Esophagus squamous epithelium (tissue), 5 donors: ENCODE measurements around the gene TNFSF4. TPM values are rescaled to one million over a fixed set of nuclear protein-coding genes. Genes with fewer than 3 reads are reported as not detected.

Experiments
- DNase-seq: peaks from one replicate; lab custom pipeline; 2025; lab: John Stamatoyannopoulos, UW
- H3K27ac ChIP-seq, 4 donors: fragments of 200-600 bp; sonication (generic); one replicate each; pipeline ENCODE4 v1.5.1; 2016 to 2019; ENCODE audit warnings: mild to moderate bottlenecking in 1 of 4
- H3K27me3 ChIP-seq, 4 donors: fragments of 200-600 bp; sonication (generic); 1 replicate in 3 of 4; 2 replicates in 1 of 4; pipeline versions ENCODE4 v1.5.1 to v1.6.0; 2017 to 2021; ENCODE audit warnings: antibody characterized with exemption in 1 of 4
- H3K36me3 ChIP-seq, 3 donors: fragments of 200-600 bp; sonication (generic); one replicate each; pipeline ENCODE4 v1.5.1; 2016 to 2019
- H3K4me1 ChIP-seq, 3 donors: fragments of 200-600 bp; sonication (generic); one replicate each; pipeline ENCODE4 v1.5.1; 2017 to 2019
- H3K4me3 ChIP-seq, 4 donors: fragments of 200-600 bp; sonication (generic); 1 replicate in 3 of 4; 2 replicates in 1 of 4; pipeline ENCODE4 v1.5.1; 2016 to 2019; ENCODE audit warnings: mild to moderate bottlenecking in 2 of 4, moderate library complexity in 1 of 4
- H3K9me3 ChIP-seq, 3 donors: fragments of 200-600 bp; sonication (generic); one replicate each; pipeline ENCODE4 v1.5.1; 2016 to 2019
- POLR2A ChIP-seq, 4 donors: fragments of 450-650 bp; IDR thresholded peaks; one replicate each; pipeline ENCODE4 v1.6.1; 2017; ENCODE audit warnings: antibody characterized with exemption in 4 of 4, mild to moderate bottlenecking in 4 of 4, moderate library complexity in 3 of 4
- WGBS, 2 donors: methylation state at CpG; one replicate each; pipeline ENCODE4 v1.1.5; 2018; 5-methylcytosine and 5-hydroxymethylcytosine counted together
- intact Hi-C: fragments of 100-400 bp; cut with DNase I; formaldehyde crosslinking; loops from one replicate; pipeline ENCODE4 v1.15.0; 2022
- total RNA-seq, 4 donors: library from RNA; depleted of rRNA; stranded (reverse); fragments of >200 nt; gene quantifications; one replicate each; pipeline ENCODE4 v1.1.0, GENCODE V29; 2016
- TF ChIP-seq, protein P1 (sequence below), 6 experiments: fragments of 450-650 bp in 4 of 6; fragments of 200-600 bp in 2 of 6; sonication (generic) in 2 of 6; IDR thresholded peaks; one replicate each; pipeline ENCODE4 v1.5.1; 2016 to 2019; ENCODE audit warnings: antibody characterized with exemption in 6 of 6, mild to moderate bottlenecking in 4 of 6, moderate library complexity in 4 of 6
- donor health status: DM: yes; HTN: yes; CAD: no.

TNFSF4 gene
- total RNA-seq, 4 donors from 2014 or later = 0.09 to 0.57 TPM; not detected in 2

DNA sequence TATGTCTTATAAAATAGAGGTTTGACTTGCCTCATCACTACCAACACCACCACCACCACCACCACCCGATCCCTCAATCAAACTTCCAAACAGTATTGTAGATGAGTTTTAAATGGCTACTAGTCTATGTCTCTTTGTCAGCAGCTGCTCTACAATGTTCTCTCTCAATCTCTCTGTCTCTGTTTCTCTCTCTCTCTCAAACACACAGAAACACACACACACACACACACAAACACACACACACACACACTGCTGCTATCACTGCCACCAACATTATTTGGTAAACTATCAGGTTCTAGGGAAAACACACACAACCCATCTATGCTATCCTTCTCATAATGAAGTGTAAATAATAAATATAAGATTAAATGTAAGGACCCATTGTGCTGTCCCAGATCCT, 2.4 kb downstream of the TNFSF4 start:
- H3K9me3 ChIP-seq = no peaks in the 10 kb centered on the region
- no peaks in the 10 kb centered on the region for H3K27me3 ChIP-seq
- no peak for TF ChIP-seq POLR2A (IDR thresholded peaks at IDR 0.05)
- TF ChIP-seq, protein P1, sequence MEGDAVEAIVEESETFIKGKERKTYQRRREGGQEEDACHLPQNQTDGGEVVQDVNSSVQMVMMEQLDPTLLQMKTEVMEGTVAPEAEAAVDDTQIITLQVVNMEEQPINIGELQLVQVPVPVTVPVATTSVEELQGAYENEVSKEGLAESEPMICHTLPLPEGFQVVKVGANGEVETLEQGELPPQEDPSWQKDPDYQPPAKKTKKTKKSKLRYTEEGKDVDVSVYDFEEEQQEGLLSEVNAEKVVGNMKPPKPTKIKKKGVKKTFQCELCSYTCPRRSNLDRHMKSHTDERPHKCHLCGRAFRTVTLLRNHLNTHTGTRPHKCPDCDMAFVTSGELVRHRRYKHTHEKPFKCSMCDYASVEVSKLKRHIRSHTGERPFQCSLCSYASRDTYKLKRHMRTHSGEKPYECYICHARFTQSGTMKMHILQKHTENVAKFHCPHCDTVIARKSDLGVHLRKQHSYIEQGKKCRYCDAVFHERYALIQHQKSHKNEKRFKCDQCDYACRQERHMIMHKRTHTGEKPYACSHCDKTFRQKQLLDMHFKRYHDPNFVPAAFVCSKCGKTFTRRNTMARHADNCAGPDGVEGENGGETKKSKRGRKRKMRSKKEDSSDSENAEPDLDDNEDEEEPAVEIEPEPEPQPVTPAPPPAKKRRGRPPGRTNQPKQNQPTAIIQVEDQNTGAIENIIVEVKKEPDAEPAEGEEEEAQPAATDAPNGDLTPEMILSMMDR (IDR thresholded peaks at IDR 0.05) = no peak
- WGBS, 2 donors = 74 to 76% methylated on average over 1 of the region's 1 CpG
- H3K27ac ChIP-seq = peak overlapping the region in 1 of 4 donors; percentile 5
- no peaks in the 10 kb centered on the region for H3K36me3 ChIP-seq
- DNase-seq = no peak
- H3K4me3 ChIP-seq = no peak overlapping the region
- peaks cover 0 to 39% (median 5%) of the 10 kb centered on the region in 3 donors for H3K4me1 ChIP-seq
- intact Hi-C loops = loop anchor here (5.0 kb wide), 2 partner anchors 377 to 457 kb away; no protein-coding TSS in a partner anchor

DNA sequence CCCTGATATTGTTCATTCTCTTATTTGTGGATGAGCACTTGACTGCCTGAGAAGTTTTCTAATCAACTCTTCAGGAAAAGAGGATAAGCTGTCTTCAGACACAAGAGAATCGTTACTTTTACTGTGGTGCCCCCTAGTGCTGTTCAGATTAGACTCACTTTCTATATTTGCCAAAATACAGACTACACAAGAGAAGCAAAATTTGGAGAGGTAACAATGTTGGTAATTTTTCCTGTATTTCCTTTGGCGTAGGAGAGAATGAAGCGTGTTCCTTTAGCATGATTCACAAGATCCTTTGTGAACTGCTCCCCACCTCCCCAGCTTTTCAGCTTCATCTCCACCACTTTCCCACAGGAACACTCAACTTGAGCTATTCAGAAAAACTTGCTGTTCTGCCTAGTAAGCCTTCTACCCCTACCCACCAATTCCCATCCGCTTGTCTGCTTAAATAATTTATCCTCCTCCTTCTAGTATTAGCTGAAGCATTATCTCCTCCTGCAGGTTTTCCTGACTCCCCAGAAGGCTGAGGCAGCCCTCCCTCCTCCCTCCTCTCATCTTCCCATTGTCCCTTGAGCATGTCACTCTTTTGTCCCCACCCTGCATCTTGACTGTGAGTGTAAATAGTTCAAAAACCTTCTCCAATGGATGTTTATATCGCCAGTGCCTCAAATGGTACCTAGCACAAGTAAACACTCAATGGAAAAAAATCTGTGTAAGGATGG, 4.5 kb downstream of the TNFSF4 start:
- intact Hi-C loops = loop anchor here (5.0 kb wide), 1 partner anchor 375 kb away; no protein-coding TSS in a partner anchor
- H3K27ac ChIP-seq = no peak overlapping the region
- H3K9me3 ChIP-seq = no peaks in the 10 kb centered on the region
- 22 to 30% methylated on average over 5 of the region's 5 CpGs for whole genome bisulfite sequencing, 2 donors
- TF ChIP-seq, protein P1 (IDR thresholded peaks at IDR 0.05) = peak; percentile 47 to 83 (median 66)
- TF ChIP-seq POLR2A (IDR thresholded peaks at IDR 0.05) = no peak
- no peaks in the 10 kb centered on the region for H3K36me3 ChIP-seq
- no peak for DNase-seq
- H3K4me1 ChIP-seq = peaks cover 0 to 37% (median 5%) of the 10 kb centered on the region in 3 donors
- no peaks in the 10 kb centered on the region for H3K27me3 ChIP-seq
- no peak overlapping the region for H3K4me3 ChIP-seq

DNA sequence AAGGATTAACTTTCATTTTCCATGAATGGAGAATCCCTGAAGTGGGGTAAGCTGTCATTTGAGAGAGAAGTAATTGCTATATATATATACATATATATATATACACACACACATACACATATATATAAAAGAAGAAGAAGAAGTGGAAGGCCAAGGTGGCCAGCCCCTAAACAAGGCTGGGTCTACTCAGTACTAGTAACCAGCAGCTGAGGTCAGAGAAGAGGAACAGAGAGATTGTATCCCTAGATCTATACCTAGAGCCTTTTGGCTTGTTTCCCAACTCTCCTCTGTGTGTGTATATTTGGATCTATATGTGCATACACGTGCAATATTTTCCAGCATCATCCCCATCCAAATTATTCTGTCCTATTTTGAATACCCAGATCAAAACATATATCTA, 5.2 kb downstream of the TNFSF4 start:
- no peaks in the 10 kb centered on the region for H3K27me3 ChIP-seq
- H3K4me3 ChIP-seq = no peak overlapping the region
- H3K36me3 ChIP-seq = no peaks in the 10 kb centered on the region
- H3K4me1 ChIP-seq = peaks cover 0 to 31% (median 5%) of the 10 kb centered on the region in 3 donors
- no peak overlapping the region for H3K27ac ChIP-seq
- 64 to 69% methylated on average over 1 of the region's 1 CpG for WGBS, 2 donors
- intact Hi-C loops = loop anchor here (5.0 kb wide), 1 partner anchor 375 kb away; no protein-coding TSS in a partner anchor
- TF ChIP-seq, protein P1 (IDR thresholded peaks at IDR 0.05) = no peak
- no peak for TF ChIP-seq POLR2A (IDR thresholded peaks at IDR 0.05)
- DNase-seq = no peak
- H3K9me3 ChIP-seq = no peaks in the 10 kb centered on the region

DNA sequence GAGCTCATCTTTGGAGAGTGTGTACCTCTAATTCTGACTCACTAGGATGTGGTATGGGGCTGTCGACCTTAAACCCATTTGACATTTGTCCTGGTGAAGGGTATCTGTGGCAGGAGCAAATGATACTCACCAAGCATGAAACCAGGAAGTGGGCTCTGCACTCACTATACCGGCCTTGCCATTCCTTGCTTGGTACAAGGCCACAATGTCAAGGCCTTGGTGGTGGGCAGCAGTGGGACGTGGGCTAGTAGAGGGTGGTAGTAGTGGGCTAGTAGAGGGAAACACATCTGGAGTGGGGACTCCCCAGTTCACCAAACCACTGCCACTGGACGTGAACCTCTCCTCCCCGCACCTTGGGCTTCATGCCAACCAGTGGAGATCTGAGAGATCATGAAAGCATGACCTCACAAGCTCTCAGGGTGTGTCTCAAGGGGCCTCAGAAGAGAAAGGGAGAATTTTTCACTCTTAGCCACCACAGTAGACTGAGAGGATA, 11.5 kb downstream of the TNFSF4 start:
- no peak for DNase-seq
- TF ChIP-seq, protein P1 (IDR thresholded peaks at IDR 0.05) = no peak
- no peak for TF ChIP-seq POLR2A (IDR thresholded peaks at IDR 0.05)
- Histone ChIP-seq H3K27me3 (no peaks in the 10 kb centered on the region), H3K36me3 (no peaks in the 10 kb centered on the region), H3K9me3 (no peaks in the 10 kb centered on the region), H3K4me3 (no peak overlapping the region), H3K27ac (no peak overlapping the region), H3K4me1 (peaks cover 6 to 18% (median 8%) of the 10 kb centered on the region in 3 donors)
- 55 to 77% methylated on average over 5 of the region's 5 CpGs for WGBS, 2 donors
- intact Hi-C loops = no loop called here

DNA sequence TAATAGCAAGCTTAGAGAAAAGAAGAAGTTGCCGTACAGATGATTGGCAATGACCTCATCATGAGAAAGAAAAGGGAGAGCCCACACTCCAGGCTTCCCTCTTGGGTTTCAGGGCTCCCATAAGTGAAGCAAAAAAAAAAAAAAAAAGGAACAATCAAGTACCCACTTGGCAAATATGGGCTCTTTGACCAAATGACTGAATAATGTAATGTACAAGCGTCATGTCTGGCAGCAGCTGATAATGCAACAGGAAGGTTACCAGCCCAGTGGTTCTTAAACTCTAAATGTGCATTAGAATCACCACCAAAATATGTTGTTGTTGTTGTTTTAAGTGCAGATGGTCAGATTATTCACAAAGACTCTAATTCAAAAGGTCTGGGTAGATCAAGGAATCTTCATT, 13.5 kb downstream of the TNFSF4 start:
- H3K27me3 ChIP-seq = no peaks in the 10 kb centered on the region
- no peak overlapping the region for H3K27ac ChIP-seq
- no peak for DNase-seq
- no peaks in the 10 kb centered on the region for H3K9me3 ChIP-seq
- 65 to 77% methylated on average over 2 of the region's 2 CpGs for WGBS, 2 donors
- no peak overlapping the region for H3K4me3 ChIP-seq
- H3K36me3 ChIP-seq = no peaks in the 10 kb centered on the region
- intact Hi-C loops = no loop called here
- no peak for TF ChIP-seq POLR2A (IDR thresholded peaks at IDR 0.05)
- TF ChIP-seq, protein P1 (IDR thresholded peaks at IDR 0.05) = no peak
- H3K4me1 ChIP-seq = peaks cover 16 to 36% (median 17%) of the 10 kb centered on the region in 3 donors
